GM19463 (cell line): Measurements from ENCODE around the gene NBEAL2.
"Not testable (repeated sequence)": the region's sequence is repeated elsewhere in the genome, so short reads cannot be mapped to it uniquely, and the experiment has no call there.

ENCODE experiments used
- ATAC-seq: cut with Tn5 transposase; IDR thresholded peaks from one replicate; pipeline ENCODE4 v1.9.1; 2021; ENCODE audit warnings: mild to moderate bottlenecking, moderate library complexity; ENCODE audit not compliant: unreplicated experiment

NBEAL2 gene

DNA sequence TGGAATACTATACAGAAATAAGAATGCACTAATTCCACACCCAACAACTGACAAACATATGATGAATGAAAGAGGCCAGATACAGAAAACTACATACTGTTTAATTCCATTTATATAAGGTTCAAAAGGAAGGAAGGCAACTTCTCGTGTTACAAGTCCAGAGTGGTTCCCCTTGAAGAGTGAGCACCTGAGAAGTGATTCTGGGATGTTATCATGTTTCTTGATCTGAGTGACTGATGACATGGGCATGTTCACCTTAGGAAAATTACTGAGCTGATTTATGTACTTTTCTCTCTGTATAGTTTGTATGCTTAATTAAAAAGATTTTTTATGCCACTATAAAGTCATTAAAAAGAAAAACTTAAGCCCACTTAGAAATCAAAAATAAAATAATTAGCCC, 16.5 kb upstream of the NBEAL2 start:
- no peak for ATAC-seq

DNA sequence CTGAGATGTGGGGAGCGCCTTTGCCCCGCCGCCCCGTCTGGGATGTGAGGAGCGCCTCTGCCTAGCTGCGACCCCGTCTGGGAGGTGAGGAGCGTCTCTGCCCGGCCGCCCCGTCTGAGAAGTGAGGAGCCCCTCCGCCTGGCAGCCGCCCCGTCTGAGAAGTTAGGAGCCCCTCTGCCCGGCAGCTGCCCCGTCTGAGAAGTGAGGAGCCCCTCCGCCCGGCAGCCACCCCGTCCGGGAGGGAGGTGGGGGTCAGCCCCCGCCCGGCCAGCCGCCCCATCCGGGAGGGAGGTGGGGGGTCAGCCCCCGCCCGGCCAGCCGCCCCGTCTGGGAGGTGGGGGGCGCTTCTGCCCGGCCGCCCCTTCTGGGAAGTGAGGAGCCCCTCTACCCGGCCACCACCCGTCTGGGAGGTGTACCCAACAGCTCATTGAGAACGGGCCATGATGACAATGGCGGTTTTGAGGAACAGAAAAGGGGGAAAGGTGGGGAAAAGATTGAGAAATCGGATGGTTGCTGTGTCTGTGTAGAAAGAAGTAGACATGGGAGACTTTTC, 15.4 kb upstream of the NBEAL2 start:
- not testable (repeated sequence) for ATAC-seq

DNA sequence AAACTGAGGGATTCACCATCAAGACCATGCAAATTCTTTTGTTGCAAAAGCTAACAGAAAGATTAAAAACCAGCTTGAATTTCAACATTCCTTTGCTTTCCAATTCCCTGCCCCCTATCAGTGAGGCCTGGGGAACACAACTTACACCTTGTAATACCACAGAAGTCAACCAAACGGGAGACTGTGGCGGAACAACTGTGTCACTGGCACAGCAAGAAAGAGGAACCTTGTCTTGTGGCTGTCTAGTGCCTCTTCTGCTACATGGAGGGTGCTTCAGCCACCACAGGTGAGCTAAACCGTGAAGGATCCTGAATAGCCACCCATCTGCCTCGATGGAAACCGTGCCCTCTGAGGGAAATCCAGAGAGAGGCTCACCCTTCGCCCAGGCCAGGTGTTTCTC, 14.3 kb upstream of the NBEAL2 start:
- ATAC-seq = no peak

DNA sequence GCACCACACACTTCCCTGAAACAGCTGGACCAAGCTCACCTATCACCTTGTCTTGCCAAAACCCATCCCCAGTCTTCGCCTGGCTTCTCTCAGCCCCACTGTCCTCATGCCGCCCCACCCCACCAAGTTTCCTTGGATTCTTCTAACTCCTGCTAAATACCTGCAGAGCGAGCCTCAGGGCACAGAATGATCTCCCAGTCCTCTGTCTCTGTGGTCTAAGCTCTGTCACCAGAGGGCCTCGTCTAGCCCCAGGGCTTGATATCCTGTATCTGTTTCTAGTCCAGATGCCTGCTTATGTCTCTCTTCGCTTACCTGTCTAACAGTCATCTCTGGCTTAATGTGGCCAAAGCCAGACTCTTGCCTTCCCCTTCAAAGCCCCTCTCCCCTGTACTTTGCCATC, 12.7 kb upstream of the NBEAL2 start:
- no peak for ATAC-seq

DNA sequence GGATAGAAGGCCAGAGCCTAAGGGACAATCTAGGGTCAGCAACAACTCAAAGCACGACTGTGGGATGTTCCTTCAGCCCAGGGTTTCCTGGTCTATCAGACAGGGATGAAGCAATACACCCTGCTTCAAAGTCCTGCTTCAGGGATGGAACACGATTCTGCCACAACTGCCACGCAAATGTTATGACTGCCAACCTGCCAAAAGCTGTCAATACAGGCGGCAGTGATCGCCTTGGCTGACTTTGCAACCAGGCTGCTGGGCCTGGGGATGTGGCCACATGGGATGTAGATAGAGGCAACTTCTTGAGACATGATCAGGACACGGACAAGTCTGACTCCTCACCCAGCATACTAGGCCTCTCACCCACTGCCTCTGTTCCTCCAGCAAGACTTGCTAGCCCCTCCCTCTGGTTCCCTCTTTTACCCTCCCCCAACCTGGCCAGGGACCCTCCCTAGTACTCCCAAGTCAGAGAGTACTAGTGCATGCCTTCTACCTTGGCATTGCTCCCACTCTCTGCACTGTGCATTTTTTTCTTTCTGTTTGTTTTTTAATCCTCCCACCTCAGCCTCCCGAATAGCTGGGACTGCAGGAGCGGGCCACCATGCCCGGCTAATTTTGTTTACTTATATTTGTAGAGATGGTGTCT, 10.6 kb upstream of the NBEAL2 start:
- ATAC-seq = no peak

DNA sequence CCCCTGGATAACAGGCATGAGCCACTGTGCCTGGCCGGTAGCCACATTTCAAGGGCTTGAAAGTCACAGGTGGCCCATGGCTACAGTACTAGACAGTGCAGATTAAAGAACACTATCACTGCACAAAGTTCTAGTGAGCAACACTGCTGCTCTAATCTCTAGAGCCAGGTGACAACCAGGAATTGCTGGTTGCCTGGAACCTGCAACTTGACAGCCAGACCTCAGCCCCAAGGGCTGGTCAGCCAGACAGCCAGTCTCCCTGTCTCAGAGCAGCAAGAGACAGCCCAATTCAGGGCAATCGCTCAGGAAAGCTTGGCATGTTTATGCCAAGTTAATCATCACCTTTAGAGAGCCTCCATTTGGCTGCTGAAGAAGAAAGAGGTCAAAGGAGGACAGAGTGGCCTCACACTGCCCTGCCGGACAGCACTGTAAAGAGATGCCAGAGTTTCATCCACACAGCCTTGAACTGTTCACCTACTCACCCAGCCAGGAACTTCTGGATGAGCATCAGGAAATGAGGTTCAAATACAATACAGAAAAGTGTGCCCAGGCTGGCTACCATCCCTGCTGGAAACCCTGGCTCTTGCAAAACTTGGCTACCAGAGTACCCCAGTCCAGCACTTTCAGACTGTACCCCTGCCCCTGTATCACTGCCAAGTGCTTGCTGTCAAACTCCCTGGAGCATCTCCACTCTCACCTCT, 8.9 kb upstream of the NBEAL2 start:
- no peak for ATAC-seq

DNA sequence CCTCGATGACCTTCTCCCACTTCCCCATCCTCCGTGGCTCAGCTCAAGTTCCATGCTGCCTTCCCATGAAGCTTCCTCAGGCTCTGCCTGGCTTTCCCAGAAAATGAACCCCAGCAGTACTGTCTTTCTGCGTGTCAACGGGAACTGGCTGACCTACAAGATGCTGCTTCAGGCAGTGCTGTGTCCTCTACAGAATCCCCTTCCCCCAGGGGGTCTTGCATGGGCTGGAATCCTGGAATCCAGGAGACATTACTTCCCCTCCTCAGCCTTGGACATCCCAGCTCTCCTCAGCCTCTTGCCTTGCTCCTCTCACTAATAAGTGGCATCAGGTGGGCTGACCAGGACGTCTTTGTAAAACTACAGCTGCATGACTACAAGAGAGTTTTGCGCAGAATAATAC, 8.3 kb upstream of the NBEAL2 start:
- ATAC-seq = no peak

DNA sequence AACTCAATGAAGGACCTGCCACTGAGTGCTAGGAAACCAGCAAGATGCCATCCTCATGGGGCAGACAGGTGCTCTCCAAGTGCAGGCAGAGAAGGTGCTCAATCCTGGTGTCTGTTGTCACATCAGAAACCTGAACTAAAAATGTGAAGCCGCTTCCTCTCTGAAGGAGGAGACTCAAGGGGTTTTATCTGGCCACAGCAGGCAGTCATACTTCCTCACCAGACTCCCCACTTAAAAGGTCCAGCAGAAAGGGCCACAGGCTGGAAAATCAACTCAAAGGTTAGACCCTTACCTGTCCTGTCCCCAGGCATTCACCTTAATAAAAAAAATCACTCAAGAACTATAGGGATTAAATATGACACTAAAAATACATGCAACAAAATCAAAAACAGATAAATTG, 7.7 kb upstream of the NBEAL2 start:
- no peak for ATAC-seq

DNA sequence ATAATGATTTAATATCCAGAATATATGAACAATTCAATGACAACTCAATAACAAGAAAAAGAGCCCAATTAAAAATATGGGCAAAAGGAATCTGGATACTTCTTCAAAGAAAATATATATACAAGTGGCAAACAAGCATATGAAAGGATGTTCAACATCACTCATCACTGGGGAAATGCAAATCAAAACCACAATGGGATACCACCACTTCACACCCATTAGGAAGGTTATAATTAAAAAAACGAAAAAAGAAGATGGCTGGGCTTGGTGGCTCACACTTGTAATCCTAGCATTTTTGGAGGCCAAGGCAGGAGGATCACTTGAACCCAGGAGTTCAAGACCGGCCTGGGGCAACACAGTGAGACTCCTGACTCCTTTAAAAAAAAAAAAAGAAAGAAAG, 7.1 kb upstream of the NBEAL2 start:
- no peak for ATAC-seq

DNA sequence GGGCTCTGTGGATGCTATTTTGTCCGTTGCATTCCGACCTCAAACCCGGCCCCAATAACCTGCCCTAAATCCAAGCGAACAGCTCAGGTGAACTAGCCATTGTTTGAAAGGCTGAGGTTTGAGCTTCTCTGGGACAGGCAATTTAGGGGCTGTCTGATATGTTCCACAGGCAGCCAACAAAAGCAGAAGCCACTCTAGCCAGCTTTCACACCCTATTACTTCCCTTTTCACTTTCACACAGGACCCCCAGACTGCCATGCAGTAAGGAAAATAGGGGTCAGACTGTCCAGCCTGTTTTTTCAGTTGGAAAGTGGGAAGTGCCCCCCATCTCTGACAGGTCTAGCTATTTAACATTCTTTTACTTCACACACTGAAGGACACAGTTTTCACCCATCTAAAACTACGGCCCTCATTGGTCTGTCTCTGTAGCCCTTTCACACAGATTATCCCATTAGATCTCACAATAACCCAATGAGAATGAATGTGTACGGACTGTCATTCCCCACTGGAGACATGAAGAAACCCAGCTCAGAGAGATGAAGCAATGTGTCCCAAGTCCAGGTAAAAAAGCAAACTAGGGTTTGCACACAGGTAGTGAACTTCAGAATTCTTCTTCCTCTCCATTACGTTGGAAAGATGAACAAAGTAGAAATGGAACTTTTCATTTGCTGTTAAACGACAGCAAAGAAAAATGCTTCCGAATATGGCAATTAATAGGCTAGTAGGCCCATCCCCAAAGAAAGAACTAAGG, 4.9 kb upstream of the NBEAL2 start:
- no peak for ATAC-seq

DNA sequence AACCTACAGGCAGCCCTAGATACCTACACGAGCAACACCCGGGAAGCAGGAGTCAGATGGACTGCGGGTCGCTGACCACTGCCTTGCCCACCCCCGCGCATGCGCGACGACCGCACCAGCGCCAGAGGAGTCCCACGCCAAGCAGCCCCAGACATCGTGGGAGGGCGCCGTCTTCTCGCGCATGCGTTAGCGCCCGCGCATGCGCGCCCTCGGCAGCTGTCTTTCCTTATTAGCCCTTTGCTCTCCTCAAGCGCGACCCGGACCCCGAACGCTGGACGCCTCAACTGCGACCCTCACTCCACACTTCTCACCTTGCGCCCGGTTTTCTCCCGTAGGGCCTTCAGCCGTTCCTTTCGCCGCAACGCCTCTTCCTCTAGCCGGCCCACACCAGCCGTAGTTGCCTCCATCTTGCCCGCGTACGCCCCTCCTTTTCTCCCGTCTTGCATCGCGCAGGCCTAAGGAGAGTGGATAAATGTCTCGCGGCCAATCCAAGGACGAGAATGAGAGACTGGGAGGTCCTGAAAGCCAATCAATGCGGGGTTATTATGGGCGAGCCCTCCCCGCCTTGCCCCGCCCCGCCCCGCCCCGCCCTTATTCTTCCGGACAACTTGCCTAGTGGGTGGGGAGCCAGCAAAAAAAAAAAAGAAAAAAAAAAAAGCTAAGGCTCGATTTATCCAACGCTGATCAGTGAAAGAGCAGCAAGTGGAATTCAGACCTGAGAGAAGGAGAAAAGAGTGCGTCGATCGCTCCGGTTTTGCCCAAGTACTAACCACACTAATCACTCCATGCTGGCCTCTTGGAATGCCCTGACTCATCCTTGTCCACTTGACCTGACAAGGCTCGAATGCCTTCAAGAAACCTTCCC, 2.9 kb upstream of the NBEAL2 start, which contains the start of gene CCDC12:
Gene CCDC12 (minus strand): TSS at position 420 of the 865 bp plus-strand sequence. CDS start 13 bp downstream, at position 407.
- peak; percentile 51 for ATAC-seq

DNA sequence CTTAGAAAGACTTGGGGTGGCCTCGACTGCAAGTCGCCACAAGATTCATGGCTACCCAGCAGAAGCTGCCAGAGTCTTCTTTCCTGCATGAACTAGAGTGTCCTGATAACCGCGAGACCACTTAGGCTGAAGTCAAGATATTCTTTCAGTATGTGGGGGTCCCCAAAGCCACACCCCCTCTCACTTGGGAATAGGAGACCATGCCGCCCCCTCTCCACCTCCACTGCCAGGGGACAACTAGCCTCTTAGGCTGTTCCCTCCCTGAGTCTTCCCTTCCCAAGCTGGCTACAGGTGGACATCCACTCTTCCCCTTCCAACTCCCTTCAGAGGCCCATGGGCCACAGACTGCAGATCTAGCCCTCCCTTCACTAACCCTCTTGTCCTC, 1.7 kb upstream of the NBEAL2 start:
- ATAC-seq = no peak

DNA sequence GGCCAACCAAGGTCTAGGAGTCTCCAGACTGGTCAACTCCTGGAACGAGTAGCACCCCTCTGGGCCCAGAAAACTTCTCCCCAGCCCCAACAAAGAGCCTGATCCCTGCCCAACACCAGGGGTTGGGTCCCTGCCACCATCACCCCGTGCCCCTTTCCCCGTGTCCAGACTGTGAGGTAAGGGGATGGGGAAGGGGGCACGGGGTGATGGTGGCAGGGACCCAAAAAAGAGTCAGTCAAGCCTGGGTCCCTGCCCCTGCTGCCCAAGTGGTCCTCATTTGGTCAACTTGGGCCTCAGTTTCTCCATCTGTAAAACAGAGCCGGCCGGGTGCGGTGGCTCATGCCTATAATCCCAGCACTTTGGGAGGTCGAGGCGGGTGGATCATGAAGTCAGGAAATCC, 1.1 kb upstream of the NBEAL2 start:
- no peak for ATAC-seq

DNA sequence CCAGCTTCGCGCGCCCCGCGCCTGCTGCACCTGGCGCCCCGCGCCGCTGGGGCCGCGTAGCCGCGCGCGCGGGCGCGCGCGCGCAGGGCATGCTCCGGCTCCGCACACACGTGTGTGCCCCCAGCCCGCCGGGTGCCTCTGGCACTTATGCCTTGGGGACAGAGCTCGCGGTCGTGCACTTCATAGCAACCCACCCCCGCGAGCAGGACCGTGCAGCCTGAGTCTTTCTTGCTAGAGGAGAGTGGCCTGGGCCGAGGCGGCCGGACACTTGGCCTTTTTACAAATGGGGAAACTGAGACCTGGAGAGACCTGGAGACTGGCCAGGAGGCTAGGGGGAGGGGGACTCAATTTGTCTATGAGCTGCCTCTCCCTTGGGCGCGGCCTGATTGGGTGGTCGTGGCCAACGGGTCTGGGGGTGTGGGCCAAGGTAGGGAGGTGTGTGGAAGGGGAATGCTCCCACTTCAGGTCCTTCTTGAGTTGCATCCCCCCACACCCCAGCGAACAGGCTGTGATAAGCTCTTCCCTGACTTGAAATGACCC, 562 bp downstream of the NBEAL2 start:
- no peak for ATAC-seq

DNA sequence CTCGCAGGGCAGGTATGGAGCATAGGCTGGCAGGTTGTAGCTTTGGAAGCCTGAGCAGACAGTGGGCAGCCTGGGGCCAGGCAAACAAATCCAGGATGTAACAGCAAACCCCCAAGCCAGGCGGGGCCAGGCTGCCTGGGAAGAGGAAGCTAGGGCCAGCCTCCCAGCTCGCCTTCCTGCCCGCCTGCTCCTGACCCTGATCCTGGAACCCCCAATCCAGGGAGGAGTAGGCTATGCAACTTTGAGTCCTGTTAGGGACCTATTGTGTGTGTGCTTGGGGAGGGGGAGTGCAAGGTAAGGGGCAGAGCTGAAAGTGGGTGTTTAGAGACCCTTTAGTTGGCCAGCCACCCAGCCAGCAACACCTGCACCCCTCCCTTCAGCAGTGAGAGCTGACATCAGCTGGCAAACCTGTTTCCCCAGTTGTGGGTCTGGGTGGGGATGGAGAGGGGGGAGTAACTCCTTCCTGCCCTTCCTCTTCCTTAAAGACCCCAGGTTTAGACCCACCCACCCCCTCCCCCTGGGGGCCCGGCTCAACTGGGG, 2.5 kb downstream of the NBEAL2 start:
- no peak for ATAC-seq

DNA sequence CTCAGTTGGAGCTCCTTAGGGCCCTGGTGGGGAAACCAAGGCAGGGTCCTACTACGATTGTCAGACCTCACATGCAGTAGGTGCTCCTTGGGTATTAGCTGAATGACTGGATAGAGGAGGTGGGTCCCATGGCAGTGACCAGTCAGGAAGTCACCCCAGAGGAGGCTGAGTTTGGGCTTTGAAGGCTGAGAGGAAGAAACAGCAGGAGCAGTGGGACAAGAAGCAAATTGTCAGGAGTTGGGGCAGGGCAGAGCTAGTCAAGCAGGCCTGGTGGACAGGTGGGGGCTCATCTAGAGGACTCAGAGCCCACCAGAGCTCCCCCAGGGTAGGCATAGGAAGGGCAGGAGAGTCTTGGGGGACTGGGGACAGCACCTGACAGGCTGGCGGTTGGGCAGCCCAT, 3.1 kb downstream of the NBEAL2 start:
- ATAC-seq = no peak

DNA sequence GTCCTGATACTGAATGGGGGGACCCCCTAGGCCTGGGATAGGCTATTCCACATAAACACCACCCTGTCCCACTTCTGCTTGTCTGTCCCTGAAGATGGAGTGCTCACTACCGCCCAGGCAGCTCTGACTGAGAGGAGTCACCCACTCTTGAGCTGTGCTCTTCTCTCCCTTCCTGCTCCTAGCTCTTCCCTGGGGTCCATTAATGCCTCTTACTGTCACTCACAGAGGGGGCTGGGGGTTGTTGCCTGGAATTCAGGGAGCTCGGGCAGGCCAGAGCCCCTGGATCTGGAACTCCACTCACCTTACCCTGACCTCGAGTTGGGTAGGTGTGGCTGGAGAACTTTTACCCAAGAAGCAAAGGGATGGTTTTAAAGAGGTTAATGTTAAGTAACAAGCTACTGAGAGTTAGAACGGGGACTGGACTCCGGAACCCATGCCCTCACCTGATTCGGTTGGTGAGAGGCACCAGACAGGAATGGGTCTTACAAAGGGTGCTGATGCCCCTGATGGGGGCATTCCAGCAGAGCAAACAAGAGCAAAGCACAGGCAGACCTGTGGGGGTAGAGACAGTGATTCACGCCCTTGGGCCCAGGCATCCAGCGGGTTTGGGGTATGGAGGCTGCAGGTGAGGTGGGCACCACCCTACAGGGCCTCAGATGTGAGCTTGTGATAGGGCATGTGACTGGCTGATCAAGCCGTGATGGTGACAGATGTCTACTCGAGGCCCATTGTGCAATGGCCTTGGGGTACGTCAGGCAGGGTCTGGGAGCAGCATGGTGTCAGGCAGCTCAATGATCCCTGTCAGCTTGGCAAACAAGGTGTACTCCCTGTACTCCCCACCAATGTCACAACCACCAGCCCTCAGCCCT, 5.4 kb downstream of the NBEAL2 start:
- ATAC-seq = no peak

DNA sequence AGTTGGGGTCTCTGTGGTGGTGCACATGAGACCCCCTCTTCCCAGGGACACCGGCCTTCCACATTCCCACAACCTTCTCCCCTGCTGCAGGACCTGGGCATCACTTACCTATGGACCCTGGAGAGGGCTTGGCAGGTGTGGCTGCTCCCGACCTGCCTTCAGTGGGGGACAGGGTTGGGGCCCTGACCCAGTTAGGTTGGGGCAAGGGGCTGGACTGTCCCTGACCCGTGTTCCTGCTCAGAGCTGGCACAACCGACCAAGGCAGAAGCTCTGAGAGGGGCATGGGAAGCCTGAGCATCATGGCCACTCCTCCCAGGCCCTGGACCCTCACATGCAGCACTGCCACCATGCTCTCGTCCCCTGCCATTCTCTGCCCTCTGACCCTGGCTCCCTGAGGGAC, 6.1 kb downstream of the NBEAL2 start:
- no peak for ATAC-seq

DNA sequence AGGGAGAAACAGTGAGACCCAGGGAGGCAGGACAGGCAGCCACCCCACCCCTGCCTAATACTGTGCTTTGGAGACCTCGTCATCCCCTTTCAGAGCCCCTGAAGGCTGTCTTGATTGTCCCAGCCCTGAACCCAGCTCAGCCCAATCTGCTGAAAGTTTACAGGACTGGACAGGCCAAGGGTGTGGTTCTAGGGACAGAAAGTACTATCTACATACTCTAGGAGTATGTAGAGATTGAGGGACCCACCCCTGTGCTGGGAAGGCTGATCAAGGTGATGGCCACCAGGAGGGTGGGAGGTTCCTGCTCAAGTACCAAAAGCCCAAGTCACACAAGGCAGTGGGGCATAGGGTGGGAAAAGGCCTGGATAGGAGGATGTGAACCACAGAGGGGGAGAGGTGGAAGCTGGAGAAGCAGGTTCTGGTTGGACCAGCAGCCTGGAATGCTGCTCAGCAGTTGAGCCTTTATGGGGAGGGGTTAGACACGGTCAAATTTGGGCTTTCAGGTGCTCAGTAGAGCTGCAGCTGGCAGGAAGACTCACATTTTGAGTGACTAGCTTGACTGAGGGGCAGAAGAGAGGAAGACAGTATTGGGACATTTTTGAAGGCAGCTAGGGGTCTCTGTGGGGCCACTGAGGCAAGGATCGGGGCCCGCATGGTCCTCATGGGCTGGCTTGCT, 6.7 kb downstream of the NBEAL2 start:
- no peak for ATAC-seq
